Liver (tissue), 9 donors: ENCODE results near the gene DRD4. TPM values are rescaled to one million over a fixed set of nuclear protein-coding genes. Genes with fewer than 3 reads are reported as not detected.

ENCODE experiments used
- DNase-seq: peaks from one replicate; pipeline ENCODE4 v3.0.0-alpha.2; 2017; ENCODE audit warnings: low spot score
- H3K27ac ChIP-seq, 2 donors: one replicate each; pipeline ENCODE4 v1.7.0; 2013; ENCODE audit warnings: inconsistent platforms in 2 of 2, low read length in 2 of 2, control low read depth in 1 of 2, low read depth in 1 of 2, mild to moderate bottlenecking in 1 of 2
- H3K27me3 ChIP-seq, 4 donors: one replicate each; pipeline versions ENCODE4 v1.6.1 to v1.7.0; 2013; ENCODE audit warnings: low read length in 3 of 4, inconsistent platforms in 1 of 4, mild to moderate bottlenecking in 1 of 4, moderate library complexity in 1 of 4; ENCODE audit not compliant: control insufficient read depth in 4 of 4, insufficient read depth in 4 of 4
- H3K36me3 ChIP-seq, 4 donors: one replicate each; pipeline versions ENCODE4 v1.6.1 to v1.7.0; 2013; ENCODE audit warnings: low read length in 3 of 4, mild to moderate bottlenecking in 3 of 4, low read depth in 1 of 4, moderate library complexity in 1 of 4; ENCODE audit not compliant: control insufficient read depth in 4 of 4, insufficient read depth in 3 of 4
- H3K4me1 ChIP-seq, 4 donors: one replicate each; pipeline versions ENCODE4 v1.6.1 to v1.7.0; 2013; ENCODE audit warnings: low read length in 3 of 4, mild to moderate bottlenecking in 3 of 4, moderate library complexity in 1 of 4; ENCODE audit not compliant: control insufficient read depth in 4 of 4, insufficient read depth in 4 of 4
- H3K4me3 ChIP-seq, 3 donors: one replicate each; pipeline versions ENCODE4 v1.6.1 to v1.7.0; 2013; ENCODE audit warnings: low read length in 3 of 3, control low read depth in 1 of 3, low read depth in 1 of 3, mild to moderate bottlenecking in 1 of 3
- H3K9ac ChIP-seq, 2 donors: one replicate each; pipeline ENCODE4 v1.7.0; 2013; ENCODE audit warnings: low read length in 2 of 2, mild to moderate bottlenecking in 2 of 2, moderate library complexity in 2 of 2, control low read depth in 1 of 2, low read depth in 1 of 2
- H3K9me3 ChIP-seq, 4 donors: one replicate each; pipeline versions ENCODE4 v1.6.1 to v1.7.0; 2013; ENCODE audit warnings: low read length in 3 of 4; ENCODE audit not compliant: control insufficient read depth in 4 of 4
- ATF3 ChIP-seq: IDR thresholded peaks from 2 replicates; pipeline ENCODE4 v1.6.1; 2016; ENCODE audit warnings: antibody characterized with exemption
- CTCF ChIP-seq: fragments of 150-350 bp; IDR thresholded peaks from 2 replicates; pipeline ENCODE4 v1.5.1; 2017; ENCODE audit warnings: improper control_type of control experiment, low read depth, low read length; ENCODE audit not compliant: missing input control
- EGR1 ChIP-seq, 2 donors: IDR thresholded peaks; 2 replicates each; pipeline ENCODE4 v1.6.1; 2016 to 2018; ENCODE audit warnings: antibody characterized with exemption in 2 of 2, low read depth in 2 of 2
- FOXA1 ChIP-seq: IDR thresholded peaks from 2 replicates; pipeline ENCODE4 v1.6.1; 2016; ENCODE audit warnings: antibody characterized with exemption
- FOXA2 ChIP-seq: IDR thresholded peaks from 2 replicates; pipeline ENCODE4 v1.6.1; 2016; ENCODE audit warnings: antibody characterized with exemption
- GABPA ChIP-seq, 2 donors: IDR thresholded peaks in 1 of 2; conservative IDR thresholded peaks in 1 of 2; 2 replicates each; pipeline ENCODE4 v1.6.1; 2016; ENCODE audit warnings: antibody characterized with exemption in 2 of 2, mild to moderate bottlenecking in 1 of 2, moderate library complexity in 1 of 2
- HNF4A ChIP-seq, 2 donors: conservative IDR thresholded peaks; 2 replicates each; pipeline ENCODE4 v1.6.1; 2016; ENCODE audit warnings: antibody characterized with exemption in 2 of 2, mild to moderate bottlenecking in 2 of 2
- HNF4G ChIP-seq: IDR thresholded peaks from 2 replicates; pipeline ENCODE4 v1.6.1; 2016; ENCODE audit warnings: antibody characterized with exemption
- JUND ChIP-seq, 2 donors: IDR thresholded peaks; 2 replicates each; pipeline ENCODE4 v1.6.1; 2016; ENCODE audit warnings: antibody characterized with exemption in 2 of 2
- MAX ChIP-seq: IDR thresholded peaks from 2 replicates; pipeline ENCODE4 v1.6.1; 2016; ENCODE audit warnings: antibody characterized with exemption
- NR2F2 ChIP-seq: IDR thresholded peaks from 2 replicates; pipeline ENCODE4 v1.6.1; 2016; ENCODE audit warnings: antibody characterized with exemption
- RAD21 ChIP-seq, 2 donors: IDR thresholded peaks; 2 replicates each; pipeline ENCODE4 v1.6.1; 2016; ENCODE audit warnings: antibody characterized with exemption in 2 of 2, mild to moderate bottlenecking in 2 of 2
- REST ChIP-seq: IDR thresholded peaks from 2 replicates; pipeline ENCODE4 v1.6.1; 2016; ENCODE audit warnings: antibody characterized with exemption, mild to moderate bottlenecking
- RXRA ChIP-seq, 2 donors: IDR thresholded peaks; 2 replicates each; pipeline ENCODE4 v1.6.1; 2017 to 2018; ENCODE audit warnings: antibody characterized with exemption in 2 of 2, mild to moderate bottlenecking in 1 of 2
- SP1 ChIP-seq: IDR thresholded peaks from 2 replicates; pipeline ENCODE4 v1.6.1; 2018; ENCODE audit warnings: antibody characterized with exemption, mild to moderate bottlenecking
- TAF1 ChIP-seq: conservative IDR thresholded peaks from 2 replicates; pipeline ENCODE4 v1.6.1; 2016; ENCODE audit warnings: antibody characterized with exemption, mild to moderate bottlenecking
- YY1 ChIP-seq: IDR thresholded peaks from 2 replicates; pipeline ENCODE4 v1.6.1; 2016; ENCODE audit warnings: antibody characterized with exemption, mild to moderate bottlenecking
- ZBTB33 ChIP-seq: IDR thresholded peaks from 2 replicates; pipeline ENCODE4 v1.6.1; 2016; ENCODE audit warnings: antibody characterized with exemption
- WGBS: extraction: QIAGEN DNeasy Blood & Tissue Kit; methylation state at CpG from one replicate; pipeline ENCODE4 v1.1.7; 2013; 5-methylcytosine and 5-hydroxymethylcytosine counted together
- polyA plus RNA-seq, 2 donors: library from polyadenylated mRNA; stranded (reverse) in 1 of 2; unstranded in 1 of 2; fragments of 200-250 nt in 1 of 2; fragments of >200 nt in 1 of 2; fragmentation: Nextera tagmentation in 1 of 2; extraction: Ambion mirVana in 1 of 2; gene quantifications; one replicate each; pipeline versions ENCODE4 v1.2.1 to v1.2.3, GENCODE V29; 2013 to 2015
- total RNA-seq, 2 donors: library from RNA; depleted of rRNA; stranded (reverse); fragments of >200 nt; gene quantifications; one replicate each; pipeline ENCODE4 v1.2.3, GENCODE V29; 2014
- donor health status: healthy.
- donor health status: healthy.
- donor health status: healthy.
- donor health status: healthy.
- donor health status: healthy.

Gene DRD4
- total and polyA plus RNA-seq, 4 donors = not detected

- Histone ChIP-seq H3K27ac (peak overlapping the region; percentile 60 to 73), H3K4me1 (peaks cover 20 to 82% (median 57%) of the 10 kb centered on the region in 4 donors), H3K27me3 (no peaks in the 10 kb centered on the region), H3K9ac (no peak overlapping the region), H3K9me3 (no peaks in the 10 kb centered on the region), H3K36me3 (peaks cover 3 to 29% (median 14%) of the 10 kb centered on the region in 4 donors), H3K4me3 (no peak overlapping the region)
- DNase-seq = no peak
- TF ChIP-seq NR2F2 (no peak), FOXA2 (no peak), SP1 (no peak), REST (no peak), FOXA1 (no peak), GABPA (IDR thresholded peaks at IDR 0.05 in 1 of 2, conservative IDR thresholded peaks at IDR 0.05 in 1 of 2) (no peak), RAD21 (IDR thresholded peaks at IDR 0.05) (no peak), TAF1 (no peak), CTCF (no peak), MAX (no peak), HNF4A (conservative IDR thresholded peaks at IDR 0.05) (no peak), RXRA (IDR thresholded peaks at IDR 0.05) (no peak), ATF3 (no peak), JUND (IDR thresholded peaks at IDR 0.05) (no peak), YY1 (no peak), HNF4G (no peak), EGR1 (IDR thresholded peaks at IDR 0.05; ENCODE audit: low read depth in 2 of 2) (no peak)
- WGBS = 89% methylated on average over 10 of the region's 10 CpGs
Measured at GRCh38 chr11:612961-613300, 24.1 kb upstream of the DRD4 start.

- Histone ChIP-seq H3K4me3 (peak overlapping the region in 1 of 3 donors; percentile 68), H3K27ac (peak overlapping the region; percentile 80 to 98), H3K4me1 (peaks cover 20 to 79% (median 57%) of the 10 kb centered on the region in 4 donors), H3K36me3 (peaks cover 3 to 28% (median 14%) of the 10 kb centered on the region in 4 donors), H3K27me3 (no peaks in the 10 kb centered on the region), H3K9me3 (no peaks in the 10 kb centered on the region), H3K9ac (no peak overlapping the region)
- 37% methylated on average over 36 of the region's 36 CpGs for WGBS
- peak; percentile 74 for DNase-seq
- TF ChIP-seq REST (no peak), HNF4G (no peak), FOXA2 (no peak), FOXA1 (no peak), EGR1 (IDR thresholded peaks at IDR 0.05; ENCODE audit: low read depth in 2 of 2) (no peak), ZBTB33 (no peak), SP1 (no peak), NR2F2 (no peak), GABPA (IDR thresholded peaks at IDR 0.05 in 1 of 2, conservative IDR thresholded peaks at IDR 0.05 in 1 of 2) (no peak), TAF1 (no peak), RAD21 (IDR thresholded peaks at IDR 0.05) (no peak), HNF4A (conservative IDR thresholded peaks at IDR 0.05) (no peak), ATF3 (no peak), YY1 (no peak), MAX (no peak), JUND (IDR thresholded peaks at IDR 0.05) (no peak), RXRA (IDR thresholded peaks at IDR 0.05) (no peak)
Measured at GRCh38 chr11:613369-613968, 23.6 kb upstream of the DRD4 start.
